Stomach (tissue), 4 donors: ENCODE data around the gene BTBD9.

Experiments used
- CTCF ChIP-seq, 7 experiments: fragments of 450-650 bp in 4 of 7; fragments of 200-600 bp in 3 of 7; sonication (generic) in 3 of 7; IDR thresholded peaks; one replicate each; pipeline ENCODE4 v1.5.1; 2016 to 2019; ENCODE audit warnings: antibody characterized with exemption in 7 of 7, control low read depth in 2 of 7, mild to moderate bottlenecking in 1 of 7
- POLR2AphosphoS5 ChIP-seq, 3 donors: sonication (generic); formaldehyde crosslinking; IDR thresholded peaks; one replicate each; pipeline ENCODE4 v1.6.1; 2016; ENCODE audit warnings: antibody characterized with exemption in 3 of 3

GRCh38 chr6:38572186-38572813 is 67.4 kb downstream of the BTBD9 start:
- no peak for TF ChIP-seq POLR2AphosphoS5 (IDR thresholded peaks at IDR 0.05)
- TF ChIP-seq CTCF (IDR thresholded peaks at IDR 0.05) = no peak
